ENCODE measurements around the gene EGFR. TPM values are rescaled to one million over a fixed set of nuclear protein-coding genes. Genes with fewer than 3 reads are reported as not detected.

EGFR gene
- total and polyA plus RNA-seq, 12 donors = 7.0 to 111 (median 71.6) TPM

- peaks cover 4% of the 10 kb centered on the region for H3K27me3 ChIP-seq
- no peak overlapping the region for H3K4me3 ChIP-seq
- DNase-seq = no peak
- TF ChIP-seq CTCF (IDR thresholded peaks at IDR 0.05) (no peak), POLR2A (IDR thresholded peaks at IDR 0.05) (no peak)
- no peaks in the 10 kb centered on the region for H3K4me1 ChIP-seq (replicated peaks in 1 of 2)
- no peaks in the 10 kb centered on the region for H3K36me3 ChIP-seq (replicated peaks in 1 of 2)
- no peaks in the 10 kb centered on the region for H3K9me3 ChIP-seq (replicated peaks in 1 of 3)
- intact Hi-C loops (cut with DNase I) = no loop called here
- no peak overlapping the region for H3K27ac ChIP-seq
Observed at GRCh38 chr7:54996391-54996790, 22.4 kb upstream of the EGFR start.

- Histone ChIP-seq H3K36me3 (replicated peaks in 1 of 2) (no peaks in the 10 kb centered on the region), H3K4me3 (no peak overlapping the region), H3K27me3 (peaks cover 4% of the 10 kb centered on the region), H3K27ac (no peak overlapping the region), H3K4me1 (replicated peaks in 1 of 2) (no peaks in the 10 kb centered on the region), H3K9me3 (replicated peaks in 1 of 3) (no peaks in the 10 kb centered on the region)
- no peak for DNase-seq
- WGBS, 4 donors = 76 to 86% (median 83%) methylated on average over 4 to 29 of the region's 29 CpGs
- intact Hi-C loops (cut with DNase I) = no loop called here
- TF ChIP-seq POLR2A (IDR thresholded peaks at IDR 0.05) (no peak), CTCF (IDR thresholded peaks at IDR 0.05) (no peak)
Observed at GRCh38 chr7:55004579-55004978, 14.2 kb upstream of the EGFR start.

- TF ChIP-seq POLR2A (IDR thresholded peaks at IDR 0.05) = no peak
- TF ChIP-seq CTCF (IDR thresholded peaks at IDR 0.05) = no peak
Observed at GRCh38 chr7:55005241-55005851, 13.5 kb upstream of the EGFR start.

GRCh38 chr7:55006499-55006898 is 12.3 kb upstream of the EGFR start:
- 79 to 83% (median 80%) methylated on average over 11 of the region's 11 CpGs for WGBS, 4 donors
- H3K36me3 ChIP-seq (replicated peaks in 1 of 2) = no peaks in the 10 kb centered on the region
- no peak overlapping the region for H3K4me3 ChIP-seq
- DNase-seq = no peak
- H3K27ac ChIP-seq = no peak overlapping the region
- no peak for TF ChIP-seq POLR2A (IDR thresholded peaks at IDR 0.05)
- TF ChIP-seq CTCF (IDR thresholded peaks at IDR 0.05) = no peak
- H3K4me1 ChIP-seq (replicated peaks in 1 of 2) = no peaks in the 10 kb centered on the region
- no peaks in the 10 kb centered on the region for H3K27me3 ChIP-seq
- intact Hi-C loops (cut with DNase I) = no loop called here
- H3K9me3 ChIP-seq (replicated peaks in 1 of 3) = no peaks in the 10 kb centered on the region

More at GRCh38 chr7:55005241-55005851, 13.5 kb upstream of the EGFR start:
- no peaks in the 10 kb centered on the region for H3K36me3 ChIP-seq (replicated peaks in 1 of 2)
- no peaks in the 10 kb centered on the region for H3K9me3 ChIP-seq (replicated peaks in 1 of 3)
- intact Hi-C loops (cut with DNase I) = no loop called here
- 75 to 95% (median 81%) methylated on average over 23 to 37 of the region's 37 CpGs for WGBS, 4 donors
- H3K4me3 ChIP-seq = no peak overlapping the region
- H3K4me1 ChIP-seq (replicated peaks in 1 of 2) = no peaks in the 10 kb centered on the region
- no peak overlapping the region for H3K27ac ChIP-seq
- no peak for DNase-seq
- no peaks in the 10 kb centered on the region for H3K27me3 ChIP-seq

Measured in adrenal gland (tissue), 12 donors.